Measurements from ENCODE around the gene SLC25A42. TPM values are rescaled to one million over a fixed set of nuclear protein-coding genes. Genes with fewer than 3 reads are reported as not detected.

SLC25A42 gene
- total and polyA plus RNA-seq, 2 of the 13 experiments (the other 11 are each of a cell fraction or from before 2014, with no cell fraction given) = 12.8 to 18.3 TPM

GRCh38 chr19:19053508-19054314, 10.1 kb upstream of the SLC25A42 start (continued):
- TF ChIP-seq ZBTB33 (CRISPR knock-in tag; IDR thresholded peaks at IDR 0.05) = peak; percentile 66; the same call in 1 of the 2 replicates
- no peak for TF ChIP-seq REXO4 (CRISPR knock-in tag; IDR thresholded peaks at IDR 0.05; ENCODE audit: borderline replicate concordance)
- TF ChIP-seq ZNF451 (CRISPR knock-in tag; IDR thresholded peaks at IDR 0.05) = no peak
- no peak for TF ChIP-seq ZNF652 (CRISPR knock-in tag; IDR thresholded peaks at IDR 0.05; ENCODE audit: borderline replicate concordance, low read depth)
- TF ChIP-seq DR1 (CRISPR knock-in tag; IDR thresholded peaks at IDR 0.05) = no peak
- TF ChIP-seq ZNF75D (CRISPR knock-in tag; IDR thresholded peaks at IDR 0.05; ENCODE audit: borderline replicate concordance) = no peak
- no peak for TF ChIP-seq ZNF615 (CRISPR knock-in tag; IDR thresholded peaks at IDR 0.05; ENCODE audit: borderline replicate concordance)
- TF ChIP-seq XRCC5 (optimal IDR thresholded peaks at IDR 0.05; ENCODE audit: low read length) = peak; percentile 18
- no peak for TF ChIP-seq SALL2 (CRISPR knock-in tag; IDR thresholded peaks at IDR 0.05)
- peak; percentile 51; the same call in 1 of the 2 replicates for TF ChIP-seq RXRA (CRISPR knock-in tag; IDR thresholded peaks at IDR 0.05)
- no peak for TF ChIP-seq ZNF512 (CRISPR knock-in tag; IDR thresholded peaks at IDR 0.05)
- no peak for TF ChIP-seq ZBTB2 (CRISPR knock-in tag; IDR thresholded peaks at IDR 0.05; ENCODE audit: low read depth)
- 0 out of 2 replicates have a peak, but pooled peaks have one; percentile 21 for TF ChIP-seq ZNF710 (CRISPR knock-in tag; IDR thresholded peaks at IDR 0.05; ENCODE audit: borderline replicate concordance)
- no peak for TF ChIP-seq KLF15 (CRISPR knock-in tag; IDR thresholded peaks at IDR 0.05; ENCODE audit: borderline replicate concordance)
- no peak for TF ChIP-seq AKAP8 (CRISPR knock-in tag; IDR thresholded peaks at IDR 0.05)
- no peak for TF ChIP-seq ZNF547 (CRISPR knock-in tag; IDR thresholded peaks at IDR 0.05)
- TF ChIP-seq ZSCAN9 (CRISPR knock-in tag; IDR thresholded peaks at IDR 0.05; ENCODE audit: borderline replicate concordance) = no peak
- no peak for TF ChIP-seq ZNF333 (CRISPR knock-in tag; IDR thresholded peaks at IDR 0.05; ENCODE audit: borderline replicate concordance)
- no peak for TF ChIP-seq CSRNP1 (CRISPR knock-in tag; IDR thresholded peaks at IDR 0.05)
- no peak for TF ChIP-seq ZSCAN12 (CRISPR knock-in tag; IDR thresholded peaks at IDR 0.05)

Data from HepG2 (cell line).